ENCODE measurements around the gene ECI1. TPM values are rescaled to one million over a fixed set of nuclear protein-coding genes. Genes with fewer than 3 reads are reported as not detected.

The ECI1 gene
- total RNA-seq, 1 donor from 2014 or later: 50.9 TPM

- H3K27me3 Mint-ChIP-seq (ENCODE audit: unreplicated experiment): peaks cover 14% of the 10 kb centered on the region
- DNase-seq: no peak
- H3K27ac Mint-ChIP-seq (ENCODE audit: unreplicated experiment): peak overlapping the region; percentile 68
- H3K4me1 Mint-ChIP-seq (ENCODE audit: low read depth, unreplicated experiment): peaks cover 3% of the 10 kb centered on the region
- no peaks in the 10 kb centered on the region for H3K36me3 Mint-ChIP-seq (ENCODE audit: unreplicated experiment)
- peaks cover 7% of the 10 kb centered on the region for H3K9me3 Mint-ChIP-seq (ENCODE audit: unreplicated experiment)
- TF ChIP-seq CTCF (IDR thresholded peaks at IDR 0.05; ENCODE audit: partially characterized antibody, unreplicated experiment): no peak
- H3K4me3 Mint-ChIP-seq (ENCODE audit: unreplicated experiment): peak overlapping the region; percentile 82
These were observed 27.4 kb downstream of the ECI1 start for GRCh38 chr16:2223942-2224486.

- no peaks in the 10 kb centered on the region for H3K36me3 Mint-ChIP-seq (ENCODE audit: unreplicated experiment)
- H3K9me3 Mint-ChIP-seq (ENCODE audit: unreplicated experiment): peaks cover 7% of the 10 kb centered on the region
- no peak for TF ChIP-seq CTCF (IDR thresholded peaks at IDR 0.05; ENCODE audit: partially characterized antibody, unreplicated experiment)
- H3K4me1 Mint-ChIP-seq (ENCODE audit: low read depth, unreplicated experiment): peaks cover 3% of the 10 kb centered on the region
- peak within 1 kb of the TSS; percentile 68 for H3K27ac Mint-ChIP-seq (ENCODE audit: unreplicated experiment)
- DNase-seq: peak; percentile 100
- peak within 1 kb of the TSS; percentile 82 for H3K4me3 Mint-ChIP-seq (ENCODE audit: unreplicated experiment)
- peaks cover 14% of the 10 kb centered on the region for H3K27me3 Mint-ChIP-seq (ENCODE audit: unreplicated experiment)
These were observed 28.0 kb downstream of the ECI1 start, which contains the start of gene E4F1 for GRCh38 chr16:2223221-2223941. Gene E4F1 (plus strand): TSS chr16:2223591. CDS start chr16:2223614, 23 bp downstream.

GRCh38 chr16:2216330-2216729 is 35.1 kb downstream of the ECI1 start:
- Mint-ChIP-seq H3K36me3 (ENCODE audit: unreplicated experiment) (no peaks in the 10 kb centered on the region), H3K9me3 (ENCODE audit: unreplicated experiment) (peaks cover 4% of the 10 kb centered on the region), H3K27me3 (ENCODE audit: unreplicated experiment) (peaks cover 19% of the 10 kb centered on the region), H3K27ac (ENCODE audit: unreplicated experiment) (no peak overlapping the region), H3K4me1 (ENCODE audit: low read depth, unreplicated experiment) (peaks cover 11% of the 10 kb centered on the region), H3K4me3 (ENCODE audit: unreplicated experiment) (peak overlapping the region; percentile 49)
- no peak for DNase-seq
- TF ChIP-seq CTCF (IDR thresholded peaks at IDR 0.05; ENCODE audit: partially characterized antibody, unreplicated experiment): no peak

- peak within 1 kb of the TSS; percentile 94 for H3K4me3 Mint-ChIP-seq (ENCODE audit: unreplicated experiment)
- H3K4me1 Mint-ChIP-seq (ENCODE audit: low read depth, unreplicated experiment): peaks cover 11% of the 10 kb centered on the region
- H3K27me3 Mint-ChIP-seq (ENCODE audit: unreplicated experiment): peaks cover 10% of the 10 kb centered on the region
- H3K27ac Mint-ChIP-seq (ENCODE audit: unreplicated experiment): peak within 1 kb of the TSS; percentile 96
- no peak for DNase-seq
- no peaks in the 10 kb centered on the region for H3K36me3 Mint-ChIP-seq (ENCODE audit: unreplicated experiment)
- no peak for TF ChIP-seq CTCF (IDR thresholded peaks at IDR 0.05; ENCODE audit: partially characterized antibody, unreplicated experiment)
- peaks cover 2% of the 10 kb centered on the region for H3K9me3 Mint-ChIP-seq (ENCODE audit: unreplicated experiment)
These were observed 36.7 kb downstream of the ECI1 start, which contains the start of gene PGP for GRCh38 chr16:2214719-2214968. Gene PGP (minus strand): TSS chr16:2214840. CDS start chr16:2214777, 63 bp downstream.
